K562 (cell line): ENCODE results near the gene RRAD. TPM values are rescaled to one million over a fixed set of nuclear protein-coding genes. Genes with fewer than 3 reads are reported as not detected.

Experiments
- CBX1 ChIP-seq: sonication (generic); IDR thresholded peaks from 2 replicates; pipeline ENCODE4 v1.6.1; 2016; ENCODE audit warnings: antibody characterized with exemption, low read depth, mild to moderate bottlenecking
- DACH1 ChIP-seq: fragments of 450-650 bp; IDR thresholded peaks from 2 replicates; pipeline ENCODE4 v1.6.1; 2018; ENCODE audit not compliant: partially characterized antibody
- DDX20 ChIP-seq: fragments of 450-650 bp; IDR thresholded peaks from 2 replicates; pipeline ENCODE4 v1.6.1; 2016; ENCODE audit warnings: missing genetic modification characterization, low read depth, mild to moderate bottlenecking, missing compliant biosample characterization, moderate library complexity
- EP400 ChIP-seq: fragments of 450-650 bp; IDR thresholded peaks from 2 replicates; pipeline ENCODE4 v1.6.1; 2017; ENCODE audit warnings: antibody characterized with exemption, mild to moderate bottlenecking, moderate library complexity
- FIP1L1 ChIP-seq: fragments of 200-400 bp; formaldehyde crosslinking; IDR thresholded peaks from 2 replicates; pipeline ENCODE4 v1.6.1; 2018; ENCODE audit warnings: mild to moderate bottlenecking, low read depth, low read length; ENCODE audit not compliant: poor library complexity, severe bottlenecking
- MAFG ChIP-seq: fragments of 450-650 bp; conservative IDR thresholded peaks from 2 replicates; pipeline ENCODE4 v1.6.1; 2016; ENCODE audit warnings: missing genetic modification characterization, missing compliant biosample characterization
- PRPF4 ChIP-seq: fragments of 200-400 bp; formaldehyde crosslinking; IDR thresholded peaks from one replicate; pipeline ENCODE4 v1.6.1; 2017; ENCODE audit warnings: low read length, low read depth, mild to moderate bottlenecking; ENCODE audit not compliant: insufficient read depth, poor library complexity, severe bottlenecking
- polyA plus RNA-seq, 8 experiments: library from polyadenylated mRNA; depleted of rRNA in 4 of 8; stranded (reverse) in 5 of 8; unstranded in 3 of 8; fragments of >200 nt; fragmentation: Nextera tagmentation in 2 of 8; fragmentation: Illumina TruSeq in 1 of 8; extraction: Ambion mirVana in 2 of 8; extraction: Trizol in 1 of 8; gene quantifications; 2 replicates each; pipeline versions ENCODE4 v1.2.1 to v1.2.3, GENCODE V29; 2011 to 2014; ENCODE audit warnings: inconsistent platforms in 1 of 8, missing spikeins in 1 of 8
- total RNA-seq, 7 experiments: library from RNA; depleted of rRNA in 6 of 7; stranded (reverse); fragments of >200 nt in 6 of 7; fragmentation: Illumina TruSeq in 2 of 7; extraction: Trizol in 2 of 7; gene quantifications; 2 replicates each; pipeline versions ENCODE4 v1.2.1 to v1.2.3, GENCODE V29; 2011 to 2021; ENCODE audit warnings: low replicate concordance in 1 of 7
- TF ChIP-seq, protein P1 (sequence below): fragments of 150-350 bp; conservative IDR thresholded peaks from 2 replicates; pipeline ENCODE4 v1.6.1; 2014; ENCODE audit warnings: low read length
- TF ChIP-seq, protein P2 (sequence below): sonication (generic); formaldehyde crosslinking; IDR thresholded peaks from 2 replicates; pipeline ENCODE4 v1.8.0; 2022; ENCODE audit warnings: mild to moderate bottlenecking, missing genetic modification reagents
- TF ChIP-seq, protein P3 (sequence below), 3 experiments: fragments of 200-800 bp in 1 of 3; fragments of 250-450 bp in 1 of 3; fragments of 450-650 bp in 1 of 3; sonication (Bioruptor Pico) in 1 of 3; sonication (Bioruptor generic) in 1 of 3; formaldehyde crosslinking in 1 of 3; IDR thresholded peaks; 2 replicates each; pipeline versions ENCODE4 v1.6.1 to v1.8.0; 2016 to 2022; ENCODE audit warnings: mild to moderate bottlenecking in 2 of 3, missing genetic modification characterization in 2 of 3, missing compliant biosample characterization in 1 of 3, moderate library complexity in 1 of 3
- TF ChIP-seq, protein P4 (sequence below): sonication (generic); formaldehyde crosslinking; IDR thresholded peaks from 2 replicates; pipeline ENCODE4 v1.8.0; 2023; ENCODE audit warnings: missing genetic modification reagents, mild to moderate bottlenecking, borderline replicate concordance

RRAD gene
- total and polyA plus RNA-seq, 9 of the 15 experiments (the other 6 are each of a cell fraction or from before 2014, with no cell fraction given) = 0.09 to 0.20 (median 0.13) TPM; not detected in 5

DNA sequence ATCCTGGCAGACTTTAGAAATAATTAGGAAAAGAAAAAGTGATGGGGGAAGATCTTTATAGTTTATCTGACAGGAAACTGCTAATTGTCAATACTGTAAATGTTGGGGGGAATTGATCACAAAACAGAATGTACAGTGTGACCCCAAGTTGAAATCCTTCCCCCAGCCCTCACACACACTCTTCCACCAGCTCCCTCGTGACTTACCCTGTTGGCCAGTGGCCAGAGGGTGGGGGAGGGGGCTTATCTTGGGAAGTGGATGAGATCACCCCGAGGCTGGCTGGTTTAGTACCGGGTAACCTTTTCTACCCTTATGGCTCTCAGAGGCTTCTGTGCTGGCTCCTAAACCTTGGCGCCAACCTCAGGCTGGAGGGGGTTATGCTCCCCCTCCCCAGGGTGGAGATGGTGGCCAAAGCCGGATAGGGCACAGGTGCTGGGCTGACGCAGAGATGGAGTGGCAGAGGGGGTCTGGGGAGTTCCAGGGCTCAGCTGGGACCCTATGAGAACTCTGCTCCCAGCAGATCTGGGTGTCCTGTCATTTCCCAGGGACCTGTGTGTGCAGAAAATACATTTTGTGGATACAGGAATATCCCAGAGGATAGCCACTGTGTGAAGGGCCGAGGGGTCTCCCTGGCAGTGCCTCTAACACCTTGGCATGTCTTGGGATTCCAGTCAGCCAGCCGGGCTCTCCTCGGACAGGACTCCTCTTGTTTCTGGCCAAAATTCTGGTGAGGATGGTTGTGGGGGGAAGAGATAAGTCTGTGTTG is 25.2 kb downstream of the RRAD start (continued):
- TF ChIP-seq, protein P1, sequence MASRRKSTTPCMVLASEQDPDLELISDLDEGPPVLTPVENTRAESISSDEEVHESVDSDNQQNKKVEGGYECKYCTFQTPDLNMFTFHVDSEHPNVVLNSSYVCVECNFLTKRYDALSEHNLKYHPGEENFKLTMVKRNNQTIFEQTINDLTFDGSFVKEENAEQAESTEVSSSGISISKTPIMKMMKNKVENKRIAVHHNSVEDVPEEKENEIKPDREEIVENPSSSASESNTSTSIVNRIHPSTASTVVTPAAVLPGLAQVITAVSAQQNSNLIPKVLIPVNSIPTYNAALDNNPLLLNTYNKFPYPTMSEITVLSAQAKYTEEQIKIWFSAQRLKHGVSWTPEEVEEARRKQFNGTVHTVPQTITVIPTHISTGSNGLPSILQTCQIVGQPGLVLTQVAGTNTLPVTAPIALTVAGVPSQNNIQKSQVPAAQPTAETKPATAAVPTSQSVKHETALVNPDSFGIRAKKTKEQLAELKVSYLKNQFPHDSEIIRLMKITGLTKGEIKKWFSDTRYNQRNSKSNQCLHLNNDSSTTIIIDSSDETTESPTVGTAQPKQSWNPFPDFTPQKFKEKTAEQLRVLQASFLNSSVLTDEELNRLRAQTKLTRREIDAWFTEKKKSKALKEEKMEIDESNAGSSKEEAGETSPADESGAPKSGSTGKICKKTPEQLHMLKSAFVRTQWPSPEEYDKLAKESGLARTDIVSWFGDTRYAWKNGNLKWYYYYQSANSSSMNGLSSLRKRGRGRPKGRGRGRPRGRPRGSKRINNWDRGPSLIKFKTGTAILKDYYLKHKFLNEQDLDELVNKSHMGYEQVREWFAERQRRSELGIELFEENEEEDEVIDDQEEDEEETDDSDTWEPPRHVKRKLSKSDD = no peak
- no peak for TF ChIP-seq FIP1L1
- TF ChIP-seq DDX20 (tag) = peak; percentile 61; the same call in 1 of the 2 replicates
- no peak for TF ChIP-seq CBX1
- TF ChIP-seq, protein P2, sequence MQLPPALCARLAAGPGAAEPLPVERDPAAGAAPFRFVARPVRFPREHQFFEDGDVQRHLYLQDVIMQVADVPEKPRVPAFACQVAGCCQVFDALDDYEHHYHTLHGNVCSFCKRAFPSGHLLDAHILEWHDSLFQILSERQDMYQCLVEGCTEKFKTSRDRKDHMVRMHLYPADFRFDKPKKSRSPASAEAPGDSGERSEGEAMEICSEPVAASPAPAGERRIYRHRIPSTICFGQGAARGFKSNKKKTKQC = no peak
- TF ChIP-seq, protein P3, sequence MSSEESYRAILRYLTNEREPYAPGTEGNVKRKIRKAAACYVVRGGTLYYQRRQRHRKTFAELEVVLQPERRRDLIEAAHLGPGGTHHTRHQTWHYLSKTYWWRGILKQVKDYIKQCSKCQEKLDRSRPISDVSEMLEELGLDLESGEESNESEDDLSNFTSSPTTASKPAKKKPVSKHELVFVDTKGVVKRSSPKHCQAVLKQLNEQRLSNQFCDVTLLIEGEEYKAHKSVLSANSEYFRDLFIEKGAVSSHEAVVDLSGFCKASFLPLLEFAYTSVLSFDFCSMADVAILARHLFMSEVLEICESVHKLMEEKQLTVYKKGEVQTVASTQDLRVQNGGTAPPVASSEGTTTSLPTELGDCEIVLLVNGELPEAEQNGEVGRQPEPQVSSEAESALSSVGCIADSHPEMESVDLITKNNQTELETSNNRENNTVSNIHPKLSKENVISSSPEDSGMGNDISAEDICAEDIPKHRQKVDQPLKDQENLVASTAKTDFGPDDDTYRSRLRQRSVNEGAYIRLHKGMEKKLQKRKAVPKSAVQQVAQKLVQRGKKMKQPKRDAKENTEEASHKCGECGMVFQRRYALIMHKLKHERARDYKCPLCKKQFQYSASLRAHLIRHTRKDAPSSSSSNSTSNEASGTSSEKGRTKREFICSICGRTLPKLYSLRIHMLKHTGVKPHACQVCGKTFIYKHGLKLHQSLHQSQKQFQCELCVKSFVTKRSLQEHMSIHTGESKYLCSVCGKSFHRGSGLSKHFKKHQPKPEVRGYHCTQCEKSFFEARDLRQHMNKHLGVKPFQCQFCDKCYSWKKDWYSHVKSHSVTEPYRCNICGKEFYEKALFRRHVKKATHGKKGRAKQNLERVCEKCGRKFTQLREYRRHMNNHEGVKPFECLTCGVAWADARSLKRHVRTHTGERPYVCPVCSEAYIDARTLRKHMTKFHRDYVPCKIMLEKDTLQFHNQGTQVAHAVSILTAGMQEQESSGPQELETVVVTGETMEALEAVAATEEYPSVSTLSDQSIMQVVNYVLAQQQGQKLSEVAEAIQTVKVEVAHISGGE (CRISPR knock-in tag; IDR thresholded peaks at IDR 0.05) = peak in 1 of 3 experiments; percentile 60; a peak in 2 of 6 replicates
- TF ChIP-seq, protein P4, sequence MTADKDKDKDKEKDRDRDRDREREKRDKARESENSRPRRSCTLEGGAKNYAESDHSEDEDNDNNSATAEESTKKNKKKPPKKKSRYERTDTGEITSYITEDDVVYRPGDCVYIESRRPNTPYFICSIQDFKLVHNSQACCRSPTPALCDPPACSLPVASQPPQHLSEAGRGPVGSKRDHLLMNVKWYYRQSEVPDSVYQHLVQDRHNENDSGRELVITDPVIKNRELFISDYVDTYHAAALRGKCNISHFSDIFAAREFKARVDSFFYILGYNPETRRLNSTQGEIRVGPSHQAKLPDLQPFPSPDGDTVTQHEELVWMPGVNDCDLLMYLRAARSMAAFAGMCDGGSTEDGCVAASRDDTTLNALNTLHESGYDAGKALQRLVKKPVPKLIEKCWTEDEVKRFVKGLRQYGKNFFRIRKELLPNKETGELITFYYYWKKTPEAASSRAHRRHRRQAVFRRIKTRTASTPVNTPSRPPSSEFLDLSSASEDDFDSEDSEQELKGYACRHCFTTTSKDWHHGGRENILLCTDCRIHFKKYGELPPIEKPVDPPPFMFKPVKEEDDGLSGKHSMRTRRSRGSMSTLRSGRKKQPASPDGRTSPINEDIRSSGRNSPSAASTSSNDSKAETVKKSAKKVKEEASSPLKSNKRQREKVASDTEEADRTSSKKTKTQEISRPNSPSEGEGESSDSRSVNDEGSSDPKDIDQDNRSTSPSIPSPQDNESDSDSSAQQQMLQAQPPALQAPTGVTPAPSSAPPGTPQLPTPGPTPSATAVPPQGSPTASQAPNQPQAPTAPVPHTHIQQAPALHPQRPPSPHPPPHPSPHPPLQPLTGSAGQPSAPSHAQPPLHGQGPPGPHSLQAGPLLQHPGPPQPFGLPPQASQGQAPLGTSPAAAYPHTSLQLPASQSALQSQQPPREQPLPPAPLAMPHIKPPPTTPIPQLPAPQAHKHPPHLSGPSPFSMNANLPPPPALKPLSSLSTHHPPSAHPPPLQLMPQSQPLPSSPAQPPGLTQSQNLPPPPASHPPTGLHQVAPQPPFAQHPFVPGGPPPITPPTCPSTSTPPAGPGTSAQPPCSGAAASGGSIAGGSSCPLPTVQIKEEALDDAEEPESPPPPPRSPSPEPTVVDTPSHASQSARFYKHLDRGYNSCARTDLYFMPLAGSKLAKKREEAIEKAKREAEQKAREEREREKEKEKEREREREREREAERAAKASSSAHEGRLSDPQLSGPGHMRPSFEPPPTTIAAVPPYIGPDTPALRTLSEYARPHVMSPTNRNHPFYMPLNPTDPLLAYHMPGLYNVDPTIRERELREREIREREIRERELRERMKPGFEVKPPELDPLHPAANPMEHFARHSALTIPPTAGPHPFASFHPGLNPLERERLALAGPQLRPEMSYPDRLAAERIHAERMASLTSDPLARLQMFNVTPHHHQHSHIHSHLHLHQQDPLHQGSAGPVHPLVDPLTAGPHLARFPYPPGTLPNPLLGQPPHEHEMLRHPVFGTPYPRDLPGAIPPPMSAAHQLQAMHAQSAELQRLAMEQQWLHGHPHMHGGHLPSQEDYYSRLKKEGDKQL (CRISPR knock-in tag) = no peak
- no peak for TF ChIP-seq DACH1
- TF ChIP-seq MAFG (tag) = 0 out of 2 replicates have a peak, but pooled peaks have one; percentile 10
- peak; percentile 88 for TF ChIP-seq EP400
- no peak for TF ChIP-seq PRPF4
